Neural crest cell (in vitro differentiated cells): ENCODE measurements around the gene CLASP1. TPM values are rescaled to one million over a fixed set of nuclear protein-coding genes. Genes with fewer than 3 reads are reported as not detected.
"Not testable (repeated sequence)": the region's sequence is repeated elsewhere in the genome, so short reads cannot be mapped to it uniquely, and the experiment has no call there.

ENCODE experiments used
- DNase-seq: peaks from one replicate; pipeline ENCODE4 v3.0.0; 2021; ENCODE audit warnings: low read depth, mixed read lengths, low spot score
- H3K27ac Mint-ChIP-seq: one replicate; pipeline ENCODE4 v1.8.0; 2021; ENCODE audit warnings: mild to moderate bottlenecking, mixed read lengths; ENCODE audit not compliant: unreplicated experiment
- H3K27me3 Mint-ChIP-seq: 2 replicates; pipeline ENCODE4 v1.8.0; 2021; ENCODE audit warnings: low read depth, mild to moderate bottlenecking, mixed read lengths
- H3K36me3 Mint-ChIP-seq: 2 replicates; pipeline ENCODE4 v1.8.0; 2021; ENCODE audit warnings: low read depth, mild to moderate bottlenecking, mixed read lengths
- H3K4me1 Mint-ChIP-seq: 2 replicates; pipeline ENCODE4 v1.8.0; 2021; ENCODE audit warnings: mixed read lengths
- H3K4me3 Mint-ChIP-seq: one replicate; pipeline ENCODE4 v1.8.0; 2021; ENCODE audit warnings: mild to moderate bottlenecking, mixed read lengths
- H3K9me3 Mint-ChIP-seq: 2 replicates; pipeline ENCODE4 v1.8.0; 2021; ENCODE audit warnings: mixed read lengths
- CTCF ChIP-seq: fragments of 200-600 bp; sonication (generic); conservative IDR thresholded peaks from 2 replicates; pipeline ENCODE4 v1.5.0; 2021; ENCODE audit warnings: antibody characterized with exemption, mild to moderate bottlenecking
- total RNA-seq: library from RNA; stranded (reverse); gene quantifications from 2 replicates; pipeline ENCODE4 v1.2.1, GENCODE V29; 2021

Gene CLASP1
- total RNA-seq, 1 donor from 2014 or later = 95.8 TPM

GRCh38 chr2:121303531-121304263, 345.6 kb downstream of the CLASP1 start:
- DNase-seq = no peak
- Mint-ChIP-seq H3K4me1 (no peaks in the 10 kb centered on the region), H3K27me3 (peaks cover 16% of the 10 kb centered on the region), H3K4me3 (no peak overlapping the region), H3K36me3 (no peaks in the 10 kb centered on the region), H3K27ac (no peak overlapping the region), H3K9me3 (no peaks in the 10 kb centered on the region)
- TF ChIP-seq CTCF = no peak

GRCh38 chr2:121301190-121301589, 348.1 kb downstream of the CLASP1 start:
- H3K27ac Mint-ChIP-seq, H3K4me3 Mint-ChIP-seq, H3K36me3 Mint-ChIP-seq, H3K27me3 Mint-ChIP-seq, H3K4me1 Mint-ChIP-seq, DNase-seq, H3K9me3 Mint-ChIP-seq: not testable (repeated sequence)

- DNase-seq = no peak
- H3K27me3 Mint-ChIP-seq = peaks cover 8% of the 10 kb centered on the region
- peaks cover 2% of the 10 kb centered on the region for H3K9me3 Mint-ChIP-seq
Measured at GRCh38 chr2:121298476-121298875, 350.8 kb downstream of the CLASP1 start.

GRCh38 chr2:121297866-121298265, 351.4 kb downstream of the CLASP1 start:
- not testable (repeated sequence) for H3K36me3 Mint-ChIP-seq, DNase-seq, H3K4me1 Mint-ChIP-seq, H3K4me3 Mint-ChIP-seq, H3K27ac Mint-ChIP-seq, H3K9me3 Mint-ChIP-seq, H3K27me3 Mint-ChIP-seq

More at GRCh38 chr2:121298476-121298875, 350.8 kb downstream of the CLASP1 start:
- Mint-ChIP-seq H3K27ac (no peak overlapping the region), H3K4me1 (peaks cover 6% of the 10 kb centered on the region), H3K4me3 (no peak overlapping the region), H3K36me3 (no peaks in the 10 kb centered on the region)
- no peak for TF ChIP-seq CTCF

- Mint-ChIP-seq H3K4me1 (peaks cover 6% of the 10 kb centered on the region), H3K9me3 (peaks cover 2% of the 10 kb centered on the region), H3K36me3 (no peaks in the 10 kb centered on the region), H3K27me3 (peaks cover 8% of the 10 kb centered on the region), H3K4me3 (no peak overlapping the region), H3K27ac (no peak overlapping the region)
- peak; percentile 76 for TF ChIP-seq CTCF
- peak; percentile 50 for DNase-seq
Measured at GRCh38 chr2:121297217-121297830, 351.9 kb downstream of the CLASP1 start.

- no peak for DNase-seq
- Mint-ChIP-seq H3K27ac (no peak overlapping the region), H3K27me3 (peaks cover 12% of the 10 kb centered on the region), H3K36me3 (no peaks in the 10 kb centered on the region), H3K4me3 (no peak overlapping the region), H3K9me3 (peaks cover 2% of the 10 kb centered on the region), H3K4me1 (peaks cover 6% of the 10 kb centered on the region)
- TF ChIP-seq CTCF = no peak
Measured at GRCh38 chr2:121295911-121296650, 353.2 kb downstream of the CLASP1 start.
